Colonic mucosa (tissue), 4 donors: ENCODE measurements around the gene EPHX1. TPM values are rescaled to one million over a fixed set of nuclear protein-coding genes. Genes with fewer than 3 reads are reported as not detected.

ENCODE experiments used
- DNase-seq: peaks from one replicate; pipeline ENCODE4 v3.0.0-alpha.2; 2020
- H3K27ac ChIP-seq: fragments of 200-600 bp; one replicate; pipeline ENCODE4 v1.8.0; 2021
- H3K27me3 ChIP-seq: fragments of 200-600 bp; one replicate; pipeline ENCODE4 v1.8.0; 2021
- H3K36me3 ChIP-seq: fragments of 200-600 bp; one replicate; pipeline ENCODE4 v1.8.0; 2021
- H3K4me1 ChIP-seq: fragments of 200-600 bp; one replicate; pipeline ENCODE4 v1.8.0; 2021; ENCODE audit warnings: mild to moderate bottlenecking
- H3K4me3 ChIP-seq: fragments of 200-600 bp; one replicate; pipeline ENCODE4 v1.8.0; 2021
- H3K9ac ChIP-seq, 2 donors: one replicate each; pipeline ENCODE4 v1.7.0; 2013; ENCODE audit warnings: control low read depth in 2 of 2, low read depth in 2 of 2, low read length in 2 of 2
- H3K9me3 ChIP-seq: fragments of 200-600 bp; one replicate; pipeline ENCODE4 v1.8.0; 2021
- intact Hi-C: fragments of 100-400 bp; cut with DNase I; formaldehyde crosslinking; loops from one replicate; pipeline ENCODE4 v1.14.1; 2022
- total RNA-seq, 2 donors: library from RNA; stranded (reverse); fragmentation: NEBNext Ultra II Directional in 1 of 2; extraction: Animal tissue kit (Norgen Biotek cat#: 25700) in 1 of 2; gene quantifications; one replicate each; pipeline ENCODE4 v1.2.1, GENCODE V29; 2021
- TF ChIP-seq, protein P1 (sequence below): fragments of 200-600 bp; IDR thresholded peaks from one replicate; pipeline ENCODE4 v1.8.0; 2022; ENCODE audit warnings: antibody characterized with exemption, mild to moderate bottlenecking
- donor health status: healthy.
- donor health status: DM: no; HTN: no; CAD: no.
- donor health status: DM: no; HTN: no; CAD: no.

The EPHX1 gene
- total RNA-seq, 2 donors from 2014 or later, result 58.0 to 61.9 TPM

DNA sequence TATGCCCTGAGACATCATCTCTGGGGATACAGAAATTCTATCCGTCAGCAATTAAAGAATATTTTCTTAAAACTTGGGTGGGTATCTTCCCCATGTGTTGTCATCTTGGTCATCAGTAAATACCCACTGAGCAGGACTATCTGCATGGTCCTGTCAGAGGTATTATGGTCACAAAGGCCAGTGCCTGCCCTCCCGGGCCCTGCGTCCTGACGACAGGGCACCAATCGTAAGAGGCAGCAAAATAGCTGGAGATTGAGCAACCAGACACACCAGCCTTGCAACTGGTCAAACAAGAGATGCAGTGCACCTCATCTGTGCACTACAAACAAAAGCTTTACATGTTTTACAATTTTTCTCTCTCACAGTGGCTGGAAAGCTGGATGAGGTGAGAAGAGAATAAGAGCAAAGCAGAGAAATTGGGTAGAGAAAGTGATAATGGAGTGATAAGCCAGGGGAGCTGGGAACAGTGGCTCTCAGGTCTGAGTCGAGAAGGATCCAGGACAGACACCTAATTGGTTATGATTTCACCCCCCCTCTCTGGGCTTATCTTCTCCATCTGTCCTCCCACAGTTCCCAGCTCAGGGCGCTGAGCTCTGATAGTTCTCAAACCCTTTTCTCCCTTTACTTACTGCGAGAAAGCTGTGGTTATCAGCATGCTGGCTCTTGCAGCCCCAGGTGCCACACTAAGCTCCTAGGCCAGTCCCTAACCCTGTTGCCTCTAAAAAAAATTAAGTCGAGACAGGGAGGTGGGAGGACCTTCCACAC lies 41.1 kb upstream of the EPHX1 start:
- Histone ChIP-seq H3K36me3 (no peaks in the 10 kb centered on the region), H3K9ac (no peak overlapping the region), H3K27ac (no peak overlapping the region), H3K4me3 (no peak overlapping the region), H3K9me3 (no peaks in the 10 kb centered on the region), H3K27me3 (no peaks in the 10 kb centered on the region), H3K4me1 (no peaks in the 10 kb centered on the region)
- TF ChIP-seq, protein P1, sequence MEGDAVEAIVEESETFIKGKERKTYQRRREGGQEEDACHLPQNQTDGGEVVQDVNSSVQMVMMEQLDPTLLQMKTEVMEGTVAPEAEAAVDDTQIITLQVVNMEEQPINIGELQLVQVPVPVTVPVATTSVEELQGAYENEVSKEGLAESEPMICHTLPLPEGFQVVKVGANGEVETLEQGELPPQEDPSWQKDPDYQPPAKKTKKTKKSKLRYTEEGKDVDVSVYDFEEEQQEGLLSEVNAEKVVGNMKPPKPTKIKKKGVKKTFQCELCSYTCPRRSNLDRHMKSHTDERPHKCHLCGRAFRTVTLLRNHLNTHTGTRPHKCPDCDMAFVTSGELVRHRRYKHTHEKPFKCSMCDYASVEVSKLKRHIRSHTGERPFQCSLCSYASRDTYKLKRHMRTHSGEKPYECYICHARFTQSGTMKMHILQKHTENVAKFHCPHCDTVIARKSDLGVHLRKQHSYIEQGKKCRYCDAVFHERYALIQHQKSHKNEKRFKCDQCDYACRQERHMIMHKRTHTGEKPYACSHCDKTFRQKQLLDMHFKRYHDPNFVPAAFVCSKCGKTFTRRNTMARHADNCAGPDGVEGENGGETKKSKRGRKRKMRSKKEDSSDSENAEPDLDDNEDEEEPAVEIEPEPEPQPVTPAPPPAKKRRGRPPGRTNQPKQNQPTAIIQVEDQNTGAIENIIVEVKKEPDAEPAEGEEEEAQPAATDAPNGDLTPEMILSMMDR, result no peak
- intact Hi-C loops, result no loop called here
- no peak for DNase-seq

DNA sequence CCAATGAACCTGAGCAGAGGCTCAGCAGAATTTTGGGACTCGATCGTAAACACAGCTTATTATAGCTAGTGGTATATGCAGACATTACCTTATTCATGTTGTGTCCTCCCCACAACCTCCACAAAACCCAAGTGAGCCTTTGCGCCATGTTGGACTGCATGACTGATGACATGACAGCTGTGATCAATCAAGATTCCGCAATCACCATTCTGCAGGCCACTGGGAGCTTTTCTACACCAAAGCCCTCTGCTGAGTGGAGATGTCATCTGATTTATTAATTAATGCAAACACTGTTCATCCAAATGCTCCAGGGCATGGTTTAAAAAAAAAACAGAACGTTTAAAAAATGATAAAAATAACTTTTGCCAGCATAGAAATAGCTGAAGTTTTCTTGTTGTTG lies 40.2 kb upstream of the EPHX1 start:
- H3K4me3 ChIP-seq, result no peak overlapping the region
- no peaks in the 10 kb centered on the region for H3K27me3 ChIP-seq
- no peak overlapping the region for H3K9ac ChIP-seq
- TF ChIP-seq, protein P1, result no peak
- H3K9me3 ChIP-seq, result no peaks in the 10 kb centered on the region
- H3K4me1 ChIP-seq, result no peaks in the 10 kb centered on the region
- intact Hi-C loops, result loop anchor here (5.0 kb wide), 3 partner anchors 117 to 217 kb away; partner anchors contain the start of gene ENAH
- no peak for DNase-seq
- H3K27ac ChIP-seq, result no peak overlapping the region
- no peaks in the 10 kb centered on the region for H3K36me3 ChIP-seq

DNA sequence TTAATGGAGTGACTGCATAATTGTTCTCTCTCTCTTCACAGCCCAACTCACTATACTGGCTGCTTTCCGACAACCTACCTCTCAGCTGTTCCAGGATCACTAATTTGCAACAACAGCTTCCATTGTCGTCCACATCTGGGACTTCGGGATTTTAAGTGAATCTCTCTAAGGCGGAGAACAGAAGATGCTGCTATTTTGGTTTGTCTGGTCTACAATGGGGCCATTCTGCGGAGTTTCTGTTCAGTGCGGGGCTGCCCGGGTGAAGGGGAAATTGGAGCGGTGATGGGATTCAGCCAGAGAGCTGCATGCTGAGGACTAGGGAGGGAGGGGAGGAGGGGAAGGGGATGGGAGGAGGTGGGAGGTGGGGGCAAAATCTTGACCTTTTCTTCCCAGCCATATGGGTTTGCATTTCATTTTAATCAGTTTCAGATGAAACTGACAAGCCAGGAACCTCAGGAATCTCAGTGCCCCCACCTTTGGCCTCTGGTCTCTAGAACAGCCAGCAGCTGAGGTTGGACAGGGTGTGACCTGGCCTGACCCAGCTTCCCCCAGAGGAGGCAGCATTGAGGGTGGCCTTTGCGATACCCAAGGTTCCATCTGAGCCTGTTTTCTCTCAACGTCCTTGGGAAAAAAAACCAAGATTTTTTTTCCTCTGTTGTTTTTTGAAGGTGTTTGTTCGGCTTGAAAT lies 39.2 kb upstream of the EPHX1 start:
- no peak overlapping the region for H3K4me3 ChIP-seq
- no peak overlapping the region for H3K27ac ChIP-seq
- no peak for DNase-seq
- TF ChIP-seq, protein P1, result no peak
- no peaks in the 10 kb centered on the region for H3K9me3 ChIP-seq
- no peaks in the 10 kb centered on the region for H3K36me3 ChIP-seq
- no peaks in the 10 kb centered on the region for H3K27me3 ChIP-seq
- H3K4me1 ChIP-seq, result no peaks in the 10 kb centered on the region
- intact Hi-C loops, result loop anchor here (5.0 kb wide), 3 partner anchors 118 to 218 kb away; partner anchors contain the start of gene ENAH
- no peak overlapping the region for H3K9ac ChIP-seq

- no peak overlapping the region for H3K9ac ChIP-seq
- H3K9me3 ChIP-seq, result no peaks in the 10 kb centered on the region
- H3K27me3 ChIP-seq, result no peaks in the 10 kb centered on the region
- H3K4me1 ChIP-seq, result no peaks in the 10 kb centered on the region
- intact Hi-C loops, result loop anchor here (1.0 to 5.0 kb wide), 5 partner anchors 119 to 297 kb away; partner anchors contain the start of gene ENAH
- no peak overlapping the region for H3K4me3 ChIP-seq
- H3K27ac ChIP-seq, result peak overlapping the region; percentile 6
- TF ChIP-seq, protein P1, result no peak
- no peak for DNase-seq
- no peaks in the 10 kb centered on the region for H3K36me3 ChIP-seq
Observed at GRCh38 chr1:225771661-225772322, 38.1 kb upstream of the EPHX1 start.

GRCh38 chr1:225772323-225772768 lies 37.6 kb upstream of the EPHX1 start:
- H3K9me3 ChIP-seq, result no peaks in the 10 kb centered on the region
- no peaks in the 10 kb centered on the region for H3K36me3 ChIP-seq
- intact Hi-C loops, result loop anchor here (1.0 to 5.0 kb wide), 5 partner anchors 120 to 298 kb away; partner anchors contain the start of gene ENAH
- no peaks in the 10 kb centered on the region for H3K4me1 ChIP-seq
- H3K9ac ChIP-seq, result no peak overlapping the region
- DNase-seq, result peak; percentile 92
- no peak overlapping the region for H3K27ac ChIP-seq
- H3K27me3 ChIP-seq, result no peaks in the 10 kb centered on the region
- TF ChIP-seq, protein P1, result peak; percentile 80
- H3K4me3 ChIP-seq, result no peak overlapping the region
